Mesothelial cell of epicardium (in vitro differentiated cells): ENCODE results near the gene TAF1. TPM values are rescaled to one million over a fixed set of nuclear protein-coding genes. Genes with fewer than 3 reads are reported as not detected.
"Not testable (repeated sequence)": the region's sequence is repeated elsewhere in the genome, so short reads cannot be mapped to it uniquely, and the experiment has no call there.

ENCODE experiments used
- DNase-seq, 2 experiments: peaks; one replicate each; pipeline ENCODE4 v3.0.0; 2021; ENCODE audit warnings: low spot score in 2 of 2; ENCODE audit not compliant: unreplicated experiment in 2 of 2
- H3K27ac Mint-ChIP-seq: 2 replicates; pipeline ENCODE4 v1.8.0; 2021; ENCODE audit warnings: mixed read lengths
- H3K27me3 Mint-ChIP-seq: 2 replicates; pipeline ENCODE4 v1.8.0; 2021; ENCODE audit warnings: low read depth, mixed read lengths
- H3K36me3 Mint-ChIP-seq: 2 replicates; pipeline ENCODE4 v1.8.0; 2021; ENCODE audit warnings: mixed read lengths
- H3K4me1 Mint-ChIP-seq: 2 replicates; pipeline ENCODE4 v1.8.0; 2021; ENCODE audit warnings: mixed read lengths
- H3K4me3 Mint-ChIP-seq: 2 replicates; pipeline ENCODE4 v1.8.0; 2021; ENCODE audit warnings: mild to moderate bottlenecking, moderate library complexity, mixed read lengths
- H3K9me3 Mint-ChIP-seq: 2 replicates; pipeline ENCODE4 v1.8.0; 2021; ENCODE audit warnings: mixed read lengths
- CTCF ChIP-seq: fragments of 200-600 bp; sonication (generic); IDR thresholded peaks from one replicate; pipeline ENCODE4 v1.5.0; 2021; ENCODE audit warnings: antibody characterized with exemption; ENCODE audit not compliant: unreplicated experiment
- total RNA-seq: library from RNA; stranded (reverse); gene quantifications from 3 replicates; pipeline ENCODE4 v1.2.1, GENCODE V29; 2021

The TAF1 gene
- total RNA-seq, 1 donor from 2014 or later: 48.0 TPM

- H3K4me3 Mint-ChIP-seq: no peak overlapping the region
- peaks cover 21% of the 10 kb centered on the region for H3K9me3 Mint-ChIP-seq
- peaks cover 17% of the 10 kb centered on the region for H3K36me3 Mint-ChIP-seq
- no peaks in the 10 kb centered on the region for H3K27me3 Mint-ChIP-seq
- H3K4me1 Mint-ChIP-seq: no peaks in the 10 kb centered on the region
- no peak overlapping the region for H3K27ac Mint-ChIP-seq
- no peak for TF ChIP-seq CTCF
- DNase-seq: no peak
Observed at GRCh38 chrX:71432733-71433132, 66.6 kb downstream of the TAF1 start.

GRCh38 chrX:71438750-71439149 is 72.6 kb downstream of the TAF1 start:
- peaks cover 25% of the 10 kb centered on the region for H3K36me3 Mint-ChIP-seq
- H3K9me3 Mint-ChIP-seq: peaks cover 30% of the 10 kb centered on the region
- H3K27me3 Mint-ChIP-seq: no peaks in the 10 kb centered on the region
- H3K4me3 Mint-ChIP-seq: no peak overlapping the region
- H3K4me1 Mint-ChIP-seq: no peaks in the 10 kb centered on the region
- no peak for TF ChIP-seq CTCF
- no peak for DNase-seq
- H3K27ac Mint-ChIP-seq: no peak overlapping the region

DNA sequence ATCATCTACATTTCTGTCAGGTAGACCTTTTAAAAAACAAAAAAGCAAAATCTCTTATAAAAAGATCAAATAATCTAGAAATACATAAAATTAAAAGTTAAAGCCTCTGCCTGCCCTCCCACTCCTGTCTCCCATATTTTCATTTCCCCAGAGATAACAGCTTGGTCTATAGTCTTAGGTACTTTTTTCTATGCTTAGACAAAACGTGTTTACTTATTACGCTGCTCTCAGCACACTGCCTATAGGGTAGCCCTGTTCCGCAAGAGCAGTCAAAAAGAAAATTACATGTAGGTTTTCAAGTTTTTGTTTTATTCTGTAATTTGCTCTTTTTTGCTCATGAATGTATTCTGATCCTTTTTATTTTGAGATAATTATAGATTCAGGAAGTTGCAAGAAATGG is 73.3 kb downstream of the TAF1 start:
- Mint-ChIP-seq H3K27ac (no peak overlapping the region), H3K4me1 (no peaks in the 10 kb centered on the region)

GRCh38 chrX:71439896-71440295 is 73.7 kb downstream of the TAF1 start:
- H3K36me3 Mint-ChIP-seq: peaks cover 25% of the 10 kb centered on the region
- H3K4me3 Mint-ChIP-seq: no peak overlapping the region
- H3K27me3 Mint-ChIP-seq: no peaks in the 10 kb centered on the region
- H3K4me1 Mint-ChIP-seq: no peaks in the 10 kb centered on the region
- DNase-seq: no peak
- H3K27ac Mint-ChIP-seq: no peak overlapping the region
- peaks cover 26% of the 10 kb centered on the region for H3K9me3 Mint-ChIP-seq
- TF ChIP-seq CTCF: no peak

More for the DNA sequence above, 73.3 kb downstream of the TAF1 start:
- Mint-ChIP-seq H3K36me3 (peaks cover 25% of the 10 kb centered on the region), H3K27me3 (no peaks in the 10 kb centered on the region), H3K9me3 (peaks cover 27% of the 10 kb centered on the region), H3K4me3 (no peak overlapping the region)
- TF ChIP-seq CTCF: no peak
- no peak for DNase-seq

GRCh38 chrX:71440401-71440800 is 74.2 kb downstream of the TAF1 start:
- no peak for TF ChIP-seq CTCF
- H3K9me3 Mint-ChIP-seq: peaks cover 29% of the 10 kb centered on the region
- no peak overlapping the region for H3K27ac Mint-ChIP-seq
- H3K36me3 Mint-ChIP-seq: peaks cover 28% of the 10 kb centered on the region
- no peak for DNase-seq
- H3K4me1 Mint-ChIP-seq: no peaks in the 10 kb centered on the region
- H3K4me3 Mint-ChIP-seq: no peak overlapping the region
- no peaks in the 10 kb centered on the region for H3K27me3 Mint-ChIP-seq

DNA sequence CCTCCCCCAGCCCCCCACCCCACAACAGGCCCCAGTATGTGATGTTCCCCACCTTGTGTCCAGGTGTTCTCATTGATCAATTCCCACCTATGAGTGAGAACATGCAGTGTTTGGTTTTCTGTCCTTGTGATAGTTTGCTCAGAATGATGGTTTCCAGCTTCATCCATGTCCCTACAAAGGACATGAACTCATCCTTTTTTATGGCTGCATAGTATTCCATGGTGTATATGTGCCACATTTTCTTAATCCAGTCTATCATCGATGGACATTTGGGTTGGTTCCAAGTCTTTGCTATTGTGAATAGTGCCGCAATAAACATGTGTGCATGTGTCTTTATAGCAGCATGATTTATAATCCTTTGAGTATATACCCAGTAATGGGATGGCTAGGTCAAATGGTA is 75.7 kb downstream of the TAF1 start:
- H3K4me1 Mint-ChIP-seq, DNase-seq, H3K27ac Mint-ChIP-seq, H3K27me3 Mint-ChIP-seq, H3K4me3 Mint-ChIP-seq: not testable (repeated sequence)
- Mint-ChIP-seq H3K9me3 (peaks cover 31% of the 10 kb centered on the region), H3K36me3 (peaks cover 29% of the 10 kb centered on the region)
